Smooth muscle cell (in vitro differentiated cells): Measurements from ENCODE around the gene GIGYF2. TPM values are rescaled to one million over a fixed set of nuclear protein-coding genes. Genes with fewer than 3 reads are reported as not detected.

Experiments used
- DNase-seq: peaks from one replicate; lab custom pipeline; 2025; ENCODE audit not compliant: unreplicated experiment; lab: John Stamatoyannopoulos, UW
- H2AFZ ChIP-seq: fragments of 200-600 bp; sonication (generic); 2 replicates; pipeline ENCODE4 v1.6.0; 2016; ENCODE audit warnings: antibody characterized with exemption, low read depth, mild to moderate bottlenecking
- H3F3A ChIP-seq: fragments of 200-600 bp; sonication (generic); 2 replicates; pipeline ENCODE4 v1.6.0; 2017; ENCODE audit warnings: antibody characterized with exemption, low read depth
- H3K27ac ChIP-seq: fragments of 200-600 bp; sonication (generic); 2 replicates; pipeline ENCODE4 v1.5.1; 2016; ENCODE audit warnings: low read depth, mild to moderate bottlenecking
- H3K27me3 ChIP-seq: fragments of 200-600 bp; sonication (generic); 2 replicates; pipeline ENCODE4 v1.6.1; 2016; ENCODE audit warnings: low read depth, mild to moderate bottlenecking
- H3K36me3 ChIP-seq: fragments of 200-600 bp; sonication (generic); 2 replicates; pipeline ENCODE4 v1.5.1; 2016; ENCODE audit warnings: low read depth
- H3K4me1 ChIP-seq: fragments of 200-600 bp; sonication (generic); 2 replicates; pipeline ENCODE4 v1.5.1; 2016; ENCODE audit warnings: low read depth
- H3K4me2 ChIP-seq: fragments of 200-600 bp; sonication (generic); 2 replicates; pipeline ENCODE4 v1.6.0; 2016; ENCODE audit warnings: mild to moderate bottlenecking
- H3K4me3 ChIP-seq: fragments of 200-600 bp; sonication (generic); 2 replicates; pipeline ENCODE4 v1.5.1; 2016; ENCODE audit warnings: mild to moderate bottlenecking
- H3K79me2 ChIP-seq: fragments of 200-600 bp; sonication (generic); 2 replicates; pipeline ENCODE4 v1.6.0; 2016; ENCODE audit warnings: low read depth, mild to moderate bottlenecking
- H3K9ac ChIP-seq: fragments of 200-600 bp; sonication (generic); 2 replicates; pipeline ENCODE4 v1.6.0; 2016; ENCODE audit warnings: low read depth
- H3K9me3 ChIP-seq: fragments of 200-600 bp; sonication (generic); replicated peaks from 2 replicates; pipeline ENCODE4 v1.5.1; 2016; ENCODE audit warnings: low read depth
- H4K20me1 ChIP-seq: fragments of 200-600 bp; sonication (generic); 2 replicates; pipeline ENCODE4 v1.6.0; 2016; ENCODE audit warnings: low read depth
- WGBS: methylation state at CpG from one replicate; pipeline ENCODE4 v1.1.7; 2016; ENCODE audit warnings: low lambda C conversion rate; 5-methylcytosine and 5-hydroxymethylcytosine counted together
- polyA plus RNA-seq: library from polyadenylated mRNA; unstranded; fragments of >200 nt; fragmentation: Nextera tagmentation; extraction: Ambion mirVana; gene quantifications from 2 replicates; pipeline ENCODE4 v1.2.1, GENCODE V29; 2016
- total RNA-seq: library from RNA; depleted of rRNA; stranded (reverse); fragments of >200 nt; gene quantifications from 2 replicates; pipeline ENCODE4 v1.2.3, GENCODE V29; 2014
- TF ChIP-seq, protein P1 (sequence below): fragments of 200-600 bp; sonication (generic); IDR thresholded peaks from 2 replicates; pipeline ENCODE4 v1.5.1; 2017; ENCODE audit warnings: borderline replicate concordance, mild to moderate bottlenecking, antibody characterized with exemption; ENCODE audit not compliant: insufficient read depth, poor library complexity, severe bottlenecking

GIGYF2 gene
- total and polyA plus RNA-seq, 2 experiments from 2014 or later: 16.2 to 57.6 TPM

DNA sequence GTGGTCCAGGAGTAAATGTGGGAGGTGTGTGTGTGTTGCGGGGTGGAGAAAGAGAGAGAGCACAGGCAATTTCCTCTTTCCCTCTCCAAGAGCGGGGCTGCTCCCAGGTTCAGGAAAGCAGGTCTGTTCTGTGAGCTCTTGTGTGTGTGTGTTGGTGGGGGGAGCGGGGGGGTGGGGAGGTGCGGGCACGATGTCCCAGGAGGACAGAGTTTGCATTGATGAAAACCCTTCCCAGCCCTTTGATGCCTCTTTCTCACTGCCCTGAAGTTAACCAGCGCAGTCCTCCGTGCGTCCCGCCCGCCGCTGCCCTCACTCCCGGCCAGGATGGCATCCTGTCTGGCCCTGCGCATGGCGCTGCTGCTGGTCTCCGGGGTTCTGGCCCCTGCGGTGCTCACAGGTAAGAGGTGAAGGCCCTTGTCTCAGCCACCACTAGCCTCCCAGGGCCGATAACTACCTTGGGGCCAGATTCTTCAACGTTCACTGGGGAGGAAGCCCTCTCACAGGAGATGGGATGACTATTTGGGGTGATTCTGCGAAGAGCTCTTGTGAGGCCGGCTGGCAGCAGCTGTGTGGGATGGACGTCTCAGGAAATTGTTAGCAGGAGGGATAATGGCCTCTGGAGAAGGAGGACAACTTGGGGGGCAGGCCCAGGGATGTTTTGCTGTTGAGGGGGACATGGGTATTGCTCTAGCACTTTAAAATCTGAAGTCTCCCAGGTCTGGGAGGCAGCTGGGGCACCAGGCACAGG, 173.1 kb downstream of the GIGYF2 start, which contains the start of gene SNORC:
SNORC (plus strand) TSS at position 247 of the 748 bp plus-strand sequence; CDS start at position 325, 78 bp downstream.
- Histone ChIP-seq H3K9ac (no peak within 1 kb of the TSS), H3K27me3 (peaks cover 8% of the 10 kb centered on the region), H3K4me1 (no peaks in the 10 kb centered on the region), H3K9me3 (no peaks in the 10 kb centered on the region), H4K20me1 (no peaks in the 10 kb centered on the region), H3K4me2 (no peak within 1 kb of the TSS), H2AFZ (no peak within 1 kb of the TSS), H3K79me2 (no peaks in the 10 kb centered on the region), H3K36me3 (no peaks in the 10 kb centered on the region), H3F3A (no peaks in the 10 kb centered on the region), H3K27ac (no peak within 1 kb of the TSS), H3K4me3 (no peak within 1 kb of the TSS)
- DNase-seq: no peak
- WGBS: 92% methylated on average over 21 of the region's 21 CpGs
- TF ChIP-seq, protein P1, sequence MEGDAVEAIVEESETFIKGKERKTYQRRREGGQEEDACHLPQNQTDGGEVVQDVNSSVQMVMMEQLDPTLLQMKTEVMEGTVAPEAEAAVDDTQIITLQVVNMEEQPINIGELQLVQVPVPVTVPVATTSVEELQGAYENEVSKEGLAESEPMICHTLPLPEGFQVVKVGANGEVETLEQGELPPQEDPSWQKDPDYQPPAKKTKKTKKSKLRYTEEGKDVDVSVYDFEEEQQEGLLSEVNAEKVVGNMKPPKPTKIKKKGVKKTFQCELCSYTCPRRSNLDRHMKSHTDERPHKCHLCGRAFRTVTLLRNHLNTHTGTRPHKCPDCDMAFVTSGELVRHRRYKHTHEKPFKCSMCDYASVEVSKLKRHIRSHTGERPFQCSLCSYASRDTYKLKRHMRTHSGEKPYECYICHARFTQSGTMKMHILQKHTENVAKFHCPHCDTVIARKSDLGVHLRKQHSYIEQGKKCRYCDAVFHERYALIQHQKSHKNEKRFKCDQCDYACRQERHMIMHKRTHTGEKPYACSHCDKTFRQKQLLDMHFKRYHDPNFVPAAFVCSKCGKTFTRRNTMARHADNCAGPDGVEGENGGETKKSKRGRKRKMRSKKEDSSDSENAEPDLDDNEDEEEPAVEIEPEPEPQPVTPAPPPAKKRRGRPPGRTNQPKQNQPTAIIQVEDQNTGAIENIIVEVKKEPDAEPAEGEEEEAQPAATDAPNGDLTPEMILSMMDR: no peak

GRCh38 chr2:232870766-232871371, 173.7 kb downstream of the GIGYF2 start:
- Histone ChIP-seq H3K27ac (no peak overlapping the region), H3K4me1 (peaks cover 2% of the 10 kb centered on the region), H4K20me1 (no peaks in the 10 kb centered on the region), H2AFZ (no peak overlapping the region), H3K9ac (no peak overlapping the region), H3K4me2 (no peak overlapping the region), H3K4me3 (no peak overlapping the region), H3F3A (no peaks in the 10 kb centered on the region), H3K9me3 (no peaks in the 10 kb centered on the region), H3K27me3 (peaks cover 15% of the 10 kb centered on the region), H3K79me2 (no peaks in the 10 kb centered on the region), H3K36me3 (no peaks in the 10 kb centered on the region)
- DNase-seq: no peak
- TF ChIP-seq, protein P1: no peak
- 91% methylated on average over 17 of the region's 17 CpGs for WGBS

DNA sequence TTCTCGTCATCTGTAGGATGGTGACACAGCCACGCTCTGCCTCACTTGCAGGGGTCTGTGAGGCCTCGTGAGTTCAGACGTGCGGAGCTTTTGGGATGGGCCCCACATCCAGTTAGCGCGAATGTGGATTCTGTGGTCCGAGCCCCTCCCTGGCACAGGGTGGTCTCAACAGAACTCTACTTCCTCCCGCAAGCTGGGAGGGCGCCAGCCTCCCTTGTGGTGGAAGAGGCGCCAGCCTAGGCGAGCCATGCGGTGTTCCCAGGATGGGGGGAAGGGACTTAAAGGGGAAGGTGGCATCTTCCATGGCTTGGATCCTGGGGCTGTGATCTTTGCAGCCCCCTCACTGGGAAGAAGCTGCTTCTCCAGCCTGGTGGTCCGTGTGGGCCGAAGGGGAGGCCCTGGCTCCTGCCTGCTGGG, 174.3 kb downstream of the GIGYF2 start:
- no peaks in the 10 kb centered on the region for H3K79me2 ChIP-seq
- peaks cover 20% of the 10 kb centered on the region for H3K27me3 ChIP-seq
- no peaks in the 10 kb centered on the region for H4K20me1 ChIP-seq
- peaks cover 5% of the 10 kb centered on the region for H3K4me1 ChIP-seq
- no peak overlapping the region for H2AFZ ChIP-seq
- H3K9me3 ChIP-seq: no peaks in the 10 kb centered on the region
- TF ChIP-seq, protein P1: no peak
- WGBS: 94% methylated on average over 15 of the region's 15 CpGs
- H3K36me3 ChIP-seq: no peaks in the 10 kb centered on the region
- no peak overlapping the region for H3K27ac ChIP-seq
- H3K9ac ChIP-seq: no peak overlapping the region
- H3K4me3 ChIP-seq: no peak overlapping the region
- H3K4me2 ChIP-seq: no peak overlapping the region
- no peak for DNase-seq
- no peaks in the 10 kb centered on the region for H3F3A ChIP-seq
